ENCODE data around the gene CUL1.

The CUL1 gene

DNA sequence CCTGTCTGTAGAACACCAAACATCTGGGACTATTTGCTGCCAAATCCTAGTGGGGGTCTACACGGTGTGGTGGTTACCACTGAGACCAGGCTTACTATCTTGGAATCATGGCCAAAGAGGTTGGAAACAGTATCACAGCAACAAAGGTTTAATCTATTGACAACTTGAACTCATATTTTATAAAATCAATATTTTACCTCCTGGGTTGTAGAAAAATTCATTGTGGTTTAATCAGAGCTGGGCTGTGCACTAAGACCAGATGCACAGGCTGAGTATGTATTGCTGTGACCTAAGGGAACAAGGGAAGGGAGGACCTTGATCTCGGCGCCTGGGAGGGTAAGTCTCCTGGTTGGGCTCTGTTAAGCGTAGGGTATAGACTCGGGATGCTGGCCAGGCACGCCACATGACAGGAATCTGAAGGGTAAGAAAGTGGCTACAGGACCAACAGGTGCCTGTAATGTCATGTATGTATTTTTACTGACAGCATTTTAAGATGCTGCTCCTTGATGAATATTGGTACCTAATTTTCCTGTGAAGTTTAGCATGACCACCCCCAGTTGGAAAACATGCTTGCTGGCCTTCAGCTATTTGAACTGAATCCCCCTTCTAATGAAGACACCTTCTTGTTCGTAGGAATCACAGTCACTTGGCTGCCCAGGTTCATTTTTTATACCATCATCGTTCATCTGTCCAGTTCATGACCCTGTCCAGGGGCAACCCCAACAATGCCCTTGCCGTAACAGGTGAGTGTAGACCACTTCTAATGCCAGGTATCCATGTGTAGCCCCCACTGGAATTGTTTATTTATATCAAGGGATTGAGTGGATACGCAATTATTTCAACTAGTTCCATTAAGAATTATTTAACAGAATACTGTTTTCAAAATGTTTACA, 105.9 kb downstream of the CUL1 start:
- no peak for DNase-seq (ENCODE audit: low spot score)

DNA sequence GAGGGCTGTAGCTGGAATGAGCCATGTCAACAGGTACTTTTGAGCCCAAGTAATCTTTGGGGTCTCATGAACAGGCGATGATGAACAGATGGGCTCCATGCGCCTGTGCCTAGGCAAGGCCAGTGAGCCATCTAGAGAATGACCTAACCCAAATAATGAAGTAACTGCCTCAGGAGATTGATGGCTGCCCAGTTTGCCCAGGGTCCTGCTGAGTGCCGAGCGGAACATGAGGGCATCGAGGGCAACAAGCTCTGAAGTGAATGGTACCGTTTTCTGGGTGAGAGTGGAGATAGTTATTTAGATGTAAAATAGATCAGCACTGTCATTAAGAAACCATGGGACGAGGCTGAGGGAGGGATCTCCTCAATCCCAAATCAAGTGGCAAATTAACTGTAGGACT, 107.5 kb downstream of the CUL1 start:
- DNase-seq (ENCODE audit: low spot score) = no peak

DNA sequence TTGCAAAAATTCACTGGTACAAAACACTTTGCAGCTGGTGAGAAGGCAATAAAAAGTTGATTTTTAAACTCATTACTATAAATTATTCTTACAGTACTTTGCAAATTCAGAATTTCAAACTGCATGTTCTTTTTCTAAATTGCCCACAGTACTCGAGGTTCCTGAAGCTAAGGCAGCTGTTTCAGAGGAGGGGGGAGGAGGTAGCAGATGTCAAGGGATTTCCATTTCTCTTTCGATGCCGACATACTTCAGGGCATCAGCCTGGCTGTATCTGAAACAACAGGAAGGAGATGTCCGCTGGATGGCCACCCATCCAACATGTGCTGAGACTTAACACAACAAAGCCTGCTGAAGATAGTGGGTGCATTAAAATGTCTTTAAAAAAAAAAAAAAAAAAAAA, 108.7 kb downstream of the CUL1 start:
- DNase-seq (ENCODE audit: low spot score) = no peak

DNA sequence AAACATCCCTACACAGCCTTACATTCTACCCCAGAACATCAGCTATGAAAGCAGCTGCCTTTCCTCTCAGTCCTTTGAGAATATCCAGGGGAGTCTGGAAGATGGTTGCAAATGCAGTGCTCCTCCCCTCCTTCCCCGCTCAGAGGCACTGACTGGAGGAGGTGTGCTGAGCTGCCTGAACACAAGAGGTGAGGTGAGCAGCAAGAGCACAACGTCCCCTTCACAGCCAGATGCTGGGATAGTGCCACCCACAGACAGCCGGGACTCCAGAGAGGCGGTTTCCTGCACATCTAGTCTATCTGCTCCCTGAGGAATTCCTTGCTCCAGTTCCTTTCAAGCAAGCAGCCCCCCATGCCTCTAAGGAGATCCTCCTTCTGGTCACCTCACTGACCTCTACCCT, 111.2 kb downstream of the CUL1 start:
- DNase-seq (ENCODE audit: low spot score) = no peak

DNA sequence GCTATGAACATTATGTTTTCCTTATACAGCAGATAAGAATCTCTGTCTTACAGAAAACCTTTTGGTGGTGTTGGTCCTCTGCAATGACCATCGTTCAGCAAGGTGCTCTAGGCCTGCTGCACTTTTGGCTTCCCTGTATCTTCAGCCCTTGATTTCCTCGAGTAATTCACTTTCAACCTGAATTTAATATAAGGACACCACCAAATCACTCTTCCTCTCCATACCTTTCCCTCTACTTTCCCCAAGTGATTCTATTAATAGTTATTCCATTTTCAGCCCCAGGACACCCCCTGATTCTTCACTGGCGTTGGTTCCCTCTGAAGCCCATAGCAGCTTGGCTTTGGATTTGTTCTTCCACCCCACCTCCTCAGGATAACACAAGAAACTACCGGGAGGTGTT, 113.2 kb downstream of the CUL1 start:
- no peak for DNase-seq (ENCODE audit: low spot score)

DNA sequence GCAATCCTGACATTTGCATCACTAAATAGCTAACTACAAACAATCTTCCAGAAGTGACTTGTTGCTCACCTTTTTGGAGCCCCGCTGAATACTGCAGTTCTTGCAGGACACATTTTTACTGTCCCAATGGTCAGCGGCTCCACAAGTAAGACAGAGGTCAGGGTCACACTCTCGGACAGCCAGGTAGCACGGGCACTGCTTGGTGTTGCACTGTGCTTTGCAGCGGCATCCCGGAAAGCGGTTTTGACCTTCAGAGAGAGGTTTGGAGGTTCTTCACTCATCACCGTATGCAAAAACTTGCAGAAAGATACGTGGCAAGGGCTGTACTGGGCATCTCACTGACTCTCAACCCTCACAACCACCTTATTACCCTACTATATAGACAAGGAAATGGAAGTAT, 115.2 kb downstream of the CUL1 start:
- DNase-seq (ENCODE audit: low spot score) = no peak

DNA sequence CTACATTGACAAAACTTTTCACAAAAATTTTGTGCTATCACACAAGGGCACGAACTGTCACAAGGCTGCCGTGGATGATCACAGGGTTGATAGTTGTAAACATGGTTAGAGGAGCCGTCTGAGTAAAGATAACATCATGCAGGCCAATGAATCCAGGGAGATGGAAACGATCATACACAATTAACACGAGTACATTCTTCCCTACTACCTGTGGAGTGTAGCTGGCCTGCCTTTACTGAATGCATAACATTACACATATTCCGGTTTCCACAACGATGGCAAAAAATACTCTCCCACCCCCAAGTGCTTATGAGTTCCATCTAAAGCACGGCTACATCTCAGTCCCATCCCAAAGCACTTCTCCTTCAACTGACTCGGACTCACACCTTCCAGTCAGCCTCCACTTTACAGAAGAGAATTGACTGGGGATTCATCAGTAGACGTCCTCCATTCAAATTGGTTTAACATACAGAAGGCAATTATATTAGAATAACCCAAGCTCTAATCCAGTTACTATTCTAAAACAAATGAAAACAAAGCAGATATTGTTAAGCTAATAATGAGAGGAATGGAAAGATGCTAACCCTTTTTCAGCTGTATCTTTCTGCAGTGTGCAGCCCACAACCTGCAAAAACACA, 116.3 kb downstream of the CUL1 start:
- DNase-seq (ENCODE audit: low spot score) = no peak

DNA sequence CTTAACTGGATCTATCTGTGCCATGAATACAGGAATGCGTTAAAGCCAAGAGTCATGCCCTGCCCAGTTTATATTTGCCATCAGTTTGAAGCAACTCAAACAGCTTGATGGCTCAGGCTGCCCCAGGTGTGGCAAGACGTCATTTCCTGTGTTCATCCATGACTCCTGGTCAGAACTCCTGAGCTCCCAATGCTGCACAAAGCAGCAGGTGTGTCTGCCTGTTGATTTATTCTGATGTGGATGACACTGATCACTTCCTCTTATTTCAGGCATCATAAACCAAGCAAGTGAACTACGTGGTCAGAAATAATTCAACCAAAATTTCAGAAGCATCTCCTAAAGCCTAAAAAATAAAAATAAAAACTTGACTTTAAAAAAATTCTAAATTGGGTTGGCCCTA, 116.9 kb downstream of the CUL1 start:
- no peak for DNase-seq (ENCODE audit: low spot score)

DNA sequence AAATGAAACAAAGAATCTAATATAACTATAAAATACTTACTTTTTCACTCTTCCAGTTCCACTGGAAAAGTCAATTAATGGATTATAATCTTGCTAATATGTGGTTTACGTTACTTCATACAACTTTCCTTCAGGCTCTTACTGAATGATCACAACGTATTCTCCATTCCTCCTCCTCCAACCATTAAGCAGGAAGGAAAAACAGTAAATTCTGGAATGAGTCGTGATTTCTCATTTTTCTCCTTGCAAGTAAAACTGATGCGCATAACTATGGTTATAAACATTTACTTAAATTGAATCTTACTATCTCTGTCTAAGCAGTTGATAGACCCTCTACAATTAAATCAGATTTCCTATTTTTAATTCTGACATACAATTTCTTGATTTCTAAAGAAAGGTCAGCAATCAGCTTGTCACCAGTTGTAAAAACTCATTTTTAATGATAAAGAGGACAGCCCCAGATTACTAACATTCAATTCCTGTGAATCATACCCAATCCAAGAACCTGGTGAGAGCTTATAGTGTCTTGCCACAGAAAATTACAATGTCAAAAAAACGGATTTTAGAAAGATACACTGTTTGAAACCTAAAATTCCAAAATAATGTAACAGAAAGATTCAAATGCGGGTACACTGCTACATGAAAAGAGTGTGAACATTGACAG, 121.1 kb downstream of the CUL1 start:
- no peak for DNase-seq (ENCODE audit: low spot score)

DNA sequence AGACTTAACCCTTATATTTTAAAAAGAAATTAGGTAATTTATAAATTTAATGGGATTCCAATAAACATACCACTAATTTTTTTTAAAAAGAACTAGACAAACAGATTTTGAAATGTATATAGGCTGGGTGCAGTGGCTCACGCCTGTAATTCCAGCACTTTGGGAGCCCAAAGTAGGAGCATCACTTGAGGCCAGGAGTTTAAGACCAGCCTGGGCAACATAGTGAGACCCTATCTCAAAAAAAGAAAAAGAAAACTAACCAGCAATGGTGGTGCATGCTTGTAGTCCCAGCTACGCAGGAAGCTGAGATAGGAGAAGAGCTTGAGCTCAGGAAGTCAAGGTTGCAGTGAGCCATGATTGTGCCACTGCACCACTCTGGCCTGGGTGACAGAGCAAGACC, 122.7 kb downstream of the CUL1 start:
- DNase-seq (ENCODE audit: low spot score) = no peak

DNA sequence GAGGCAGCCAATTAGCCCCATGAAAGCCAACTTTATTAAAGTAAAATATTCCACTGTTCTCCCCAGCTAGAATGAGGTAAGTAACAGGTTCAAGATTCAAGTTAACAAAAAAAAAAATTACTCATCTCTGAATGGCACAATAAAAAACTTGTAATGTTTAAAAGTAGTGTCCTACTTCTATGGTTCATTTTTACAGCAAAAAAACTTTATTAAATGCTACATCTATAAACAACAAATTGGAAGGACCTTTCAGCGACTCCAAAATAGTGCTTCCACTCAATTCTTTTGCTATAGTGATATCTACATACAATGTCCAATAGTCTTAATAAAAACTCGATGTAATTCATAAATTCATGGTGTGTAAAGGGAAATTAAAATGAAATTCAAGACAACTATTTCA, 126.2 kb downstream of the CUL1 start:
- DNase-seq (ENCODE audit: low spot score) = no peak

DNA sequence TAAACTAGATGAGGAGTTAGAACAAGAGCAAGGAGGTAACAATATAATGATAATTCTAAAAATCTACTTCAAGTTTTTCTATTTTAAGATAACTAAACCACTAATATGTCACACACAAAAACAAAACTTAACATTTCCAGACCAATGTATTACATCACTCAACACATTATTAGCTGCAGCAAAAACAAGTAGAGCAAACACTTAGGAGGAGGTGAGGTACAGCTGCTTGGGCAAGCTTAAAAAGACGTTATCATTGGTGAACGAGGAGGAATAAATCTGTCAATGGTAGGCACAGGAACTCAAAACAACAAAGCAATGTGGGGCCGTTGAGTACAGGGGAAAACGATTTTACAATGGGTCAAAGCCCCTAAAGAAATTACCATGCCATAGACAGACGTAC, 126.6 kb downstream of the CUL1 start:
- DNase-seq (ENCODE audit: low spot score) = no peak

DNA sequence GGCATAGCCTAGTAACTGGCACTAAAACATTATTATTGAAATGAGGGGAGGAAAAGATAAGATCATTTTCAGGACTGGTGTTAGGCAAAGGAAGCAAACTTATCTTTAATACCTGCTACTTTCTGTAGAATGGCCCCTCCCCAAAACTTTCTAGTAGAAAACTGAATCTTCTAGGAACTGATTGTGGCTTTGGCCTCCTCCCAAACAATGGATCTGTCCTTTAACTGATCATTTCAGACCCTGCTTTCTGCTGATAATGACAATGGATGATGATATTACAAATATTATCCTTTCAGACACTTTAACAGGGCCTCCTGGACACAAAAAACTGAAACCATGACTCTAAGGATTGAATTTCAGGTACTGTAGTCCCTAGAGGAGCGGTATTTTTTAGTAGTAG, 130.3 kb downstream of the CUL1 start:
- DNase-seq (ENCODE audit: low spot score) = peak; percentile 13

DNA sequence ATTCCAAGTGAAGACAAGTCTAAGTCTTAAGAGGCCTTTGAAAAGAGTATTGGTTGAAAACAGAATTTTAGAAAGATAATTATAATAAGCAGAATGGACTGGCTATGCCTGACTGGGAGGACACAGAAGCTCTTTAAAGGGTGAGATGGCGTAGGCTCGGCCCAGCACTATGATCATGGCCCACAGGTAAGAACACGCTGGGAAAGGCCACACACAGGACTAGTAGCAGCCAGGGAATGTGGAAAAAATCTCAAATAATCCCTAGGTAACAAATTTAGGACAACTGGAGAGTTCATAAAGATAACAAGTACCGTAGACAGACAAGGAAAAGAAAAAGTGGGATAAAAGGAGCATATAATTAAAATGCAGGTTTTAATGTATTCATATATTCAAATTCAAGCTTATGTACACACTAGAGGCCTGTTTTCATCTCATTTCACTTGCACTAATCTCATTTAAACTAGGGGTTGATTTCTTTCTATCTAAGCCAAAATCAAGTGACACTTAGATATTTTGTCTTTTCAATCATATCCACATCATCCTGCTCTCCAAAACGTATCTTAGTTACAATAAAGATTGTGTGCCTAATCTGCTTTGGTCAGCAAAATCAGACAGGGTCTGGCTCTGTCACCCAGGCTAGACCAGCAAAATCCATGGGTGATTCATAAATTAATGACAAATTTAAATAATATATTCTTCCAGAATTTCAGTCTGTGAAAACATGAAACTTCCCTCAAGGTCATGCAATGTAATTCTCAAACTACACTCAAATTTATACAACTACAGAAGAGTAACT, 132.4 kb downstream of the CUL1 start:
- no peak for DNase-seq (ENCODE audit: low spot score)

DNA sequence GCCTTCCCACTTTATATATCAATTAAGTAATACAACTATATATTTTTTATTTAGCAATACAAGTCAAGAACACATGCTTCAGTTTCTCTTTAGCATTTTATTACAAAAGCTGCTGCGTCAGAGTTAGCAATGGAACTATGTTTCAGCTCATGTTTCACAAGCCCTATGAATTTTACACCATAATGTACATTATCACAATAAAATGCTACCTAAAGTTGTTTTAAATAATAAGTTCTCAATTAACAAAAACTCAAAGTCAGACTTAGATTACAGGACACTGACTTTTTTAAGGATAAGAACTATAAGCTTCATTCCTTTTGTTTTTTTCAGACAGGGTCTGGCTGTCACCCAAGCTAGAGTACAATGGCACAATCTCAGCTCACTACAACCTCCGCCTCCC, 133.1 kb downstream of the CUL1 start:
- DNase-seq (ENCODE audit: low spot score) = no peak

DNA sequence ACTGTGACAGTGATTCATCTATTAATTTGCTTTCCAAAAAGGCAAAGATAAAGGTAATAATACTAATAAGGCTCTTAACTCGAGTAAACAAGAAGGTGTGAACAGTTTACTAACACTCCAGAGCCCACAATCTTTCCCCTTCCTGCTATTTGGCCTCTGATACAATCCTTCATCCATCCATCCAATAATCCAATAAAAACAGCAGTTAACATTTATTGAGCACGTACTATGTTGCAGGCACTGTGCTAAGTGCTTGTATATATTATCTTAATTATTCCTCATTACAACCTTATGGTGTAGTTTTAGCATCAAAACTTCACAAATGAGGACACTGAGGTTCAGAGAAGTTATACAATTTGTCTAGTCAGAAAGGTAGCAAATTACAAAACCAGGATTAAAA, 135.9 kb downstream of the CUL1 start:
- DNase-seq (ENCODE audit: low spot score) = no peak

DNA sequence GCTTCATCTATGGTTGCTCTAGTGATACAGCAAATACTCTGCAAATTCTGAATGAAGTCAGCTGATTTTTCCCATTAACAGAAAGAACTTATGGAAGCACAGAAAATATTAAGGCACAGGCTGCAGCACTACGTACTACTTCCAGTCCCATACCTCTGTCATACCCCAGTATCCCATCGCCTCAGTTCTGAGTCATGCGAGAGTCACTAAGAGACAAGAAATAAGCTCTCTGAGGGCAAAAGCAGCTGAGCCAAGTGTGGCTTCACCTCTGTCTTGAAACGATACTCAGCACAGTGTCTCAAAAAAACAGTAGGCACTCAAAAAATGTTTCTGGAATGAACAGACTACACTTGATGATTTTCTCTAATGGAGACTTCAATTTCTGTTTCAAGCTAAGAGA, 137.2 kb downstream of the CUL1 start:
- no peak for DNase-seq (ENCODE audit: low spot score)

DNA sequence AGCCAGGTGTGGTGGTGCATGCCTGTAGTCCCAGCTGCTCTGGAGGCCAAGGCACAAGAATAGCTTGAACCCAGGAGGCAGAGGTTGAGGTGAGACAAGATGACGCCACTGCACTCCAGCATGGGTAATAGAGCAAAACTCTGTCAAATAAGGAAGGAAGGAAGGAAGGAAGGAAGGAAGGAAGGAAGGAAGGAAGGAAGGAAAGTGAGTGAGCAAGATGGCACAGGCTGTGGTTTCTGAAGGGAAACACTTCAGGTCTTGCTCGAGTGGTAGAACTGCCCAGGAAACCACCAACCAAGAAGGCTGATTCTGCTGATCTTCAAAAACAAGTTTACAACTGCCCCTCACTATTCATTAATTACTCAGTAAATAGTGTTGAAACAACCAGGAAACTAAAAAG, 140.2 kb downstream of the CUL1 start:
- no peak for DNase-seq (ENCODE audit: low spot score)

DNA sequence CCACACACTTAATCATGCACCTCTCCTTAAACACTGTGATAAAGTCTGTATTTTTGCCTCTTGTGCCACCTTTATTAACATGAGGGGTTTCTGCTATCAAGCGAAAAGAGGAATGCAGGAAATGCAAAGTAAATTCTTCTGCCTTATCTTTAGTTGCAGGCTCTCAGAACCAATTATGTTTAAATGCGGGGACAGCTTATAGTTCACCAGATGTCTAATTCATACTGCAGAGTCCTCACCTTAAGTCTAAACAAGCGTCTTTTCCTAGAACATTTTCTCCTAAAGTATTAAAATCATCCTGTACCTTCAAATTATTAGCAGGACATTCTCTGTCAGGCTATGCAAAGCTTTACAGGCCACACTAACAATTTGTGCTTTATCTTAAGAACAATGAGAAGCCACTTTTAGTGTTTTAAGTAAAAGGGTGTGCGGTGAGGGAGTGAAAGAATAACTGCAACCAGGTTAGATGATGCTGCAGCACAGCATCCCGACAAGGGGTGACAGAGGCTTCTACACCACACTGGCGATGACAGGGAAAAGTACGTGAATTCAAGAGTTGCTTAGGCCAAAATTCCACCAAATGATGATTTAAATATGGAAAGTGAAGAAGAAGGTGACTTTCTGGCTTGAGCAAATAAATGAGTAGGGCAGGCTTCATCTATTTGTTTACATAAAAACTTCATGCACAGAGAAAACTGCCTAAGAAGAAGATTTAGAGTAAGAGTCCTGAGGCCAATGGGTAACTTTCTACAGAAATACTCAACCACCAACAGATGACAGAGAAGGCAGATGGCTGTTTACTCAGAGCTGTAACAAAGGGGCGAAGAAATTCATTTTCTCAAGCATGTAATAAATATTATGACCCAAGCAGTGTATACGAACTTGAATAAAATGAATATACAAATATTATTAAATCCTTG, 149.4 kb downstream of the CUL1 start:
- peak; percentile 52 for DNase-seq (ENCODE audit: low spot score)

DNA sequence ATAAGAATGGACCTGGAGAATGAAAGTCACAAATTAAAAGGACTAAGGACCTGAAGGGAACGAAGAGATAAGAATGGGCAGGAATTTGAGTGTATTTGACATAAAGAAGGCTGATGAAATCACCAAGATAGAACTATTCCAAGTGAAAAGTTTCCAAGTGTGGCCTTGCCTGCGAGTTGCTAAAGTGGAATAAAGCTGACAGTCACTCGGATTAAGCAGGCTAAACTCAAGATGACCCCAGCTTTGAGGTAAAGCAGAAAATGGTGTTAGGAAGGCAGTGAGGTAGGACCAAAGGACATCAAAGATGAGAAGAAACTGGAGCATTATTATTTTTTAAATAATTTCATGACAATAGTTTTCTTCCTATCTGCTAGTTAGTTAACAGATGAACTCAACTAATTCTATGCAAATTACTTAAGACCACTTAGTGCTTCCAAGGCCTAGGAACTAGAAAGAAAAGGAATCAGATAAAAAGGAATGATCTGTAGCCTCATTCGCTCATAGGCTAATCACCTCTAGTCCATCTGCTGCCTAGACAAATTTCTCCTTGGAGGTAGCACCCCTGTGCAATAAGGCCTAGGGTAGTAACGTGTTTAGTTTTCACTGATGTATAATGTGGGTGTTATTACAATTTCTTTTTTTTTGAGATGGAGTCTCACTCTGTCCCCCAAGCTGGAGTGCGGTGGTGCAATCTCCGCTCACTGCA, 150.8 kb downstream of the CUL1 start:
- DNase-seq (ENCODE audit: low spot score) = no peak

DNA sequence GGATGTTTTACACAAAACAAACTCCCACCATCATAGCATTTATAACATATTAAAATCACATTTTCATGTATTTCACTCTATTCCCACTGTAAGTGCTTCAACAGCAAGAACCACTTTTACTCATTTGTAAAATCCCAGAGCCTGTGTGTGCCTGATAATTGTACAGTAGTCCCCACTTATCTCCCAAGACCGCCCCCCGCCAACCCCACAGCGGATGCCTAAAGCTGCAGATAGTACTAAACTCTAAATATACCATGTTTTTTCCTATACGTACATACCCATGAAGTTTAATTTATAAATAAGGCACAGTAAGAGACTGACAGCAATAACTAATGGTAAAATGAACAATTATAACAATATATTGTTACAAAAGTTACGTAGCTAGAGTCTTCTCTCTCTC, 151.9 kb downstream of the CUL1 start:
- peak; percentile 54 for DNase-seq (ENCODE audit: low spot score)
